NCI-H187 treated with DMSO at 0.1 percent for 48 hours (cell line): ENCODE measurements around the gene RTN4R.
"Not testable (repeated sequence)": the region's sequence is repeated elsewhere in the genome, so short reads cannot be mapped to it uniquely, and the experiment has no call there.

Experiments used
- DNase-seq: peaks from one replicate; lab custom pipeline; 2025; lab: John Stamatoyannopoulos, UW

RTN4R gene

DNA sequence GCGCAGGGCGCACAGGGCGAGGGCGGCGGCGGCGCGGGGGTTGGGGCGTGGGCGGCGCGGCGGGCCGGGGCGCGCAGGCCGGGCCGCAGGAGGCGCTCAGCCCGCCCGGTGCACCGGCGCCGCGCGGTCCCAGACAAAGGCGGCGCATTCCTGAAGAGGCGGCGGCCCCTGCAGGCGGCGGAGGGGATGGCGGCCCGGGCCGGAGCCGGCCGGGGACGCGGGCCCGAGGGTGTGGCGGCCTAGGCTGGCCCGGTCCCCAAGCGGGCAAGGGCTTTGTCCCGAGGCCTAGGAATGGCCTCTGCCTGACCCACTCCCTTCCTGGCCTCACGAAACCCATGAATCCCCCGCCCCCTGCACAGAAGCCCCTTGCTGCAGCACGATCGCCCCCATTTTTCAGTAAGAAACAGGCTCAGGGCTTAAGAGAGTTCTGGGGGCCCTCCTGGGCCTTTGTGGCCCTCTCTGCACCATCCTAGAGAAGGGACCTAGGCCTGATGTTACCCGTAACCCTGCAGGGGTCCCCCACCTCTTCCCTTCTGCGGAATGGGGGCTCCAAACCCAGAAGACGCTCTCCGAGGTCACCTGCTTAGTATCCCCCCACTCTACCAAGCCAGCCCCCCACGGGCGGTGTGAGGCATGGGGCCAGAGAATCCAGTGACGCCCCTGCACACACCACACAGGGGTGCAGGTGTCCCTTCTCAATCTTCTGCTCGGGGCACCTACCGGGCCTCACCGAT lies at the start of gene RTN4R:
TSS of gene RTN4R (minus strand) at position 40 of the 734 bp plus-strand sequence. CDS start 226 bp downstream, outside the sequence.
- no peak for DNase-seq

DNA sequence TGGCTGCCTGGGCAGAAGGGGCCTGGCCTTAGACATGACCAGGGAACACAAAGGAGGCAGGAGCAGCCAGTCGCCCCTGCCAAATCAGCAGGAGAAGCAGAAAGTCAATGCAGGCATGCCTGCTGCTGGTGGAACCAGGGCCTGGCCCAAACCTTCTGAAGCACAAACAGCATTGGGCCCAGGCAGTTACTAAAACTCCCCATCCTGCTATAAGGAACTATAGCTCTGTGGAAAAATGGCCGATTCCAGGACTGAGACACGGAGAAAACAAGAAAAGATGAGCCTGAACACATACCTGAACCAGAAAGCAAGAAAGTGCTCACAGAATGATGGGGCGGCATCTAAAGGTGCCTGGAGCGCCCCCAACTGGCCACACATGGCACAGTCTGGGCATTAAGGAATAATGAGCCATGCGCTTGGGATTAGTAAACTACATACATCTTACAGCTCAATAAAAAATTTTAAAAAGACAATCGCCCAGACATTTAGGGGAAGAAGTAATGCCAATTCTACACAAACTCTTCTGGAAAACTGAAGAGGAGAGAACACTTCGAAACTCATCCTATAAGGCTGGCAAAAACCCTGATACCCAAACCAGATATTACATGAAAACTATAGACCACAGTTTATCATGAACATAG lies 49.4 kb upstream of the RTN4R start:
- not testable (repeated sequence) for DNase-seq

DNA sequence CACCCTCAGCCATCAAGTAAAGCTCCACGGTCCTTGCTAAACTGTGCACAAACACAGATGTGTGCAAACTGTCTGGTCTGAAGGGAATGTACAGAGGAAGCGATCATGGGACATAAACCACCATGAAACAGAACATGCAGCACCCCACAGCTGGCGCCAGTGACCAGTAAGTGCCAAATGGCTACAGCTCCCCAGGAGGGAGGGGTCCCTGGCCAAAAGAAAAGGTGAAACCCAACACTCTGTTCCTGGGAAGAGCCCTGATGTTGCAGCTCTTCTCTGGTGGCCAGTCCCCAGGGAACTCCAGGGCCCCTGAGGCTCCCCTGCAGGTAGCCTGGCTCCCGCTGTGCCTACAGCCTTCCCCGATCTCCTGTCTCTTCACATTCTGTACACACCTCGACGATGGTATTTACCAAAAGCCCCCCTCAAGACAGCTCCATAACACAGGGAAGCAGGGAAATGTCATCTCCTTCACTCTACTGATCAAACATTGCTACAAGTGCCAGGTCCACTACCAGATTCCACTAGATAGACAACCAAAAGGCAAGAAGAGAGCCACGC lies 48.8 kb upstream of the RTN4R start:
- no peak for DNase-seq

DNA sequence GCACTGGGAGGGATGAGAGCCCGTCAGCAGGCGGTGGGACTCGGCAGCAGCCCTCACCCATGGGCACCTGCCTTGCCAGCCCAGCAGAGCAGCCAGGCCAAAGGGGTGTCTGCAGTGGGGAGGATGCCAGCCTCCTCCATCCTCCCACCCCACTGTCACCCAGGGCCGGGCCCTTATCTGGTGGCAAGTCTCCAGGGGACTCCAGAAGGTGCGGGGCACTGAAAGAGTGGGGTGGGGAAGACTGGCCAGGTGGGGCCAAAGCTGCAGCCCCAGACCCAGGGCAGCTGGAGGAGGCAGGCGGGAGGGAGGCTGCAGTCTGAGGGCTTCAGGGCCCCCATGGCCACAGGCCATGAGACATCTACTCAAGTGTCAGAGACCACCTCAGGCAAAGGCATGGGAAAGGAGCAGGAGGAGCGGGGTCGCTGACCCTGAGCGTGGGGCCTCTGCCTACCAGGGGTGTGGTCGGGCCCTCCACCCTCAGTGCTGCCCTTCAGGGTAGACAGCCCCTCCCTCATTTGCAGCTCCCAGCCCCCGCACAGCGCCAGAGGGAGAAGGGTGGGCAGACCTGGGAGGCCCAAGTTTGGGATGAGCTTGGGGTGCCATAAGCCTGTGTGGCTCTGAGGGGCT lies 48.2 kb upstream of the RTN4R start:
- DNase-seq, result no peak

DNA sequence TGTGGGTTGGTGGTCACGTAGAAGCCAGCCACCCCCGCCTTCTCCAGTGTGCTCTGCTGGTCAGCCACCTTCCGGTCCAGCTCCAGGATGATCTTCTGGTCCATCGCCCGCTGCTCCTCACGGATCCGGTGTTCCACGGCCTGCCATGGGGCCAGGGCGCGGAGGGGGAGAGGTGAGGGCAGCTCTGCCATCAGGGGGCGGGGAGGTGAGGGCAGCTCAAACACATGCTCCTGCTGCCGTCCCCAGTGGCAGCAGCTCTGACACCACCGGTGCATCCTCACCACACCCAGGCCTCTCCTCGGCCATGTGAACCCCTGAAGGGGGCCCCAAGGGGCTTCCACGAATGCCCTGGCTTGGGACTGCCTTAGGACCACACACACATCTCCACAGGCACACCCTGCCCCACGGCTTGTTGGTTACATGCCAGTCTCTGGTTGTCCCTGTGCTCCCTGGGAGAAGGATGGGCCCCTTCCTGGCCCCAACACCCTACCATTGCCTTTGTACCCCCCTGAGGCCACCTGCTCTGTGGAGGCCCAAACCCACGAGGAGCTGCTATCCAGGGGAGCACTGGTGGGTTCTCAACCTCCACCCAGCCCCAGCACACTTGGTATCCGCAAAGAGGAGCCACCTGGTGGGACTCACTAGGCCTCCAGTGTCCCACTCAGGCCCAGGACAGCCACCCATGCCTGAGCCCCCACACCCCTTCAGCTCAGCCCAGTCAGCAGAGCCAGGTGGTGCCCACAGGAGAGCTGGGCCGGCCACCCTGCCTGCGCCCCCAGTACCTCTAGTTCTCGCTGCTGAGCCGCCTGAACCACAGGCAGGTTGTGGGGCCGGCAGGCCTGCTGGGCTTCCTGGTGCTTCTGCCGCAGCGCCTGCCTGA lies 47.5 kb upstream of the RTN4R start:
- no peak for DNase-seq

DNA sequence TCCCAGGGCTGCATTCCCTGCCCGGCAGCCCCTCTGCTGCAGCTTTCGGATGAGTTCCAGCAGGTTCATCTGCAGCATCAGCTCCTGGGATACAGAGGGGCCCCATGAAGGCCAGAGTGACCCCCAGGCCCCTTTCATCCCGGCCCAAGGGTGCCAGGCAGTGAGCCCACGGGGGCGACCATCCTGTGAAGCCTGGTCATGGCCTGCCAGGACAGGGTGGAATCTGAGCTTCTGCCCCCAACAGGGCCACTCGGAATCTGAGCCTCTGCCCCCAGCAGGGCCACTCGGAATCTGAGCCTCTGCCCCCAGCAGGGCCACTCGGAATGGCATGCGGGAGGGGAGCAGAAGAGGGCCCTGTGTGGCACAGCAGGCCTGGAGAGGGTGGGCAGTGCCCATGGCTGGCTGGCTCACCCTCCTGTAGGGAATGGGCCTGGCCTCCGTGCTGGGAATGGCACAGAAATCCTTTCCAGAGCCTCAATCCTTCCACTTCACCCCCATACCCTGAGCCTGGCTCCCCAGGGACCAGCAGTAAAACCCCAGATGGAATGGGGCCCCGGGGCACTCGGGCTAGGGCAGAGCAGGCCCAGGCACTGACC lies 46.7 kb upstream of the RTN4R start:
- not testable (repeated sequence) for DNase-seq

DNA sequence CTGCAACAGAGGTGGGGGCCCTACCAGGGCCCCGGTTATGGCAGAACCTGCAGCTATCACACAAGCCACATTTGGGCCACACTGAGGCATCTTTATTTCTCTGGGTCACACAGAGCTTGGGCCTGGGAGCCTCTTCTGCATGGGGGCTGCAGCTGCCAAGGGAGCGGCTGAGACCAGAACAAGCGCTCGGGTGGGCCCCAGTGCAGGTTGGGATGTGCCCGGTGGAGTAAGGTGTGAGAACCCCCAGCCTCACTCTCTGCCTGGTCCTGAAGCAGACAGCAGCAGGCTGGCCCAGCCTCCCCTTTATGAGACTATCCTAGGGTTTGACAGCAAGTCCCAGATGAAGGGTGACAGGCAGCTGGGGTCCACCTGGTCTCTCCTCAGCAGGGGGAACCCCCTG lies 46.1 kb upstream of the RTN4R start:
- DNase-seq, result not testable (repeated sequence)

DNA sequence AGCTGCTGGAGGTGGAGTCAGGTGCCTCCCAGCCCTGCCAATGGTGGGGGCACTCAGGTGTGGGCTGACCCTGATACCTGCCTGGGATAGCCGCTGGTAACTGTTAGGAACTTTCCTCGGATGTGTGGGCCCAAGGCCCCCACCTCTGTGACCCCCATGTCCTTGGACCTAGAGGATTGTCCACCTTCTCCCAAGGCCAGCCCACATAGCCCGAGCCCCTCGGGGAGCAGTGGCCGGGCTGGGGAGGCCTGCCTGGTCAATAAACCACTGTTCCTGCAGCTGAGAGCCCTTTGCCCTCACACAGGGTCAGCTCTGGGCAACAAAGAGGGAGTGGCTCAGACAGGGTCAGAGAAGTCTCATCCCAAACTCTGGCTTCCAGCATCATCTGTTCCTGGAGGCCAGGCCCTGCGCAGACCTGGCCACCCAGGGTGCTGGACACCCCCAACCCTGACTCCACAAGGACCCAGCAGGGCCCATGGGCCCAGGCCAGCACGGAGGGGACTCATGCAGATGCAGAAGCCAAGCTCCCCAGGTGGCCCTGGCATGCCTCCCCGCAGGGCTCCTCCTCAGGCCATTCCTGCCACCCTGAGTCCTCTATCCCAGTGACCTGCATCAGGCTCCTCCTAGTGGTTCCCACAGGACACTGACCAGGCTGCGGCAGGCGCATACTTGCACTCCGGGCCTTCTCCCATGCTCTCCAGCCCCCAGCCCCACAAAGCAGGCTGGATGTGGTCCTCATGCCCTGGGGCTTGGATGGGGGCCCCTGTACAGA lies 45.4 kb upstream of the RTN4R start:
- DNase-seq, result not testable (repeated sequence)

DNA sequence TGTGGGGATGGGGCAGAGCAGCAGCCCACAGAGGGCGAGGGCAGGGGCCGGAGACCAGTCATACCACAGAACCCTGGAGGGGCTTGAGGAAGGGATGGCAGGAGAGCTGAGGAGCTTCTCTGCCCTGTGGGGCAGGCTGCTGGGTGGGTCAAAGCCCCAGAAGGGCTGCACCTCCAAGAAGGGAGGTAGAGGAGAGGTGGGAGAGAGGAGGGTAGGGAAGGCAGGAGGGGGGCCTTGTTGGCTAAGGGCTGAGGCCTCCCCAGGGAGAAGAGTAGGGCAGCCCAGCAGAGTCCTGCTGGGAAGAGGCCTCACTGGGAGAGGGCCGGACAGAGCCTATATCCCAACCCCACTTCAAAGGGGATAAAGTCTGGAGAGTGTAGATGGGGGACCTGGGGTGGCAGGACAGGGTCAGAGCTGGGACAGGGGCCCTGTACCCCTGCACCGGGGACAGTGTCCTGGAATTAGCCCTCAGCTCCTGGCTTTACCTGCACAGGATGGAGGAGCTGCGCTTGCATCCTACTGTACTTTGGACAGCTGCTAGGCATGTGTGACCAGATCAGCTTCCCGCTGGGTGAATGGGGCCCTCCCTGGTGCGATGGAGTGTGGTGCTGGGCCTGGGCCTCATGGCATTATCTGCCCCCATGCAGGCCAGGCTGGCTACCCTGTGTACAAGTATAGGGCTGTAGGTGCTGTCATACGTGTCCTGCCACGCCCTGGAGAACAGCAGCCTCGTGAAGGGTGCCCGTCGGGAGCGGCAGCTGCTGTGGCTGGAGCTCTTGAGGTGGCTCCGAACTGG lies 44.5 kb upstream of the RTN4R start:
- no peak for DNase-seq

DNA sequence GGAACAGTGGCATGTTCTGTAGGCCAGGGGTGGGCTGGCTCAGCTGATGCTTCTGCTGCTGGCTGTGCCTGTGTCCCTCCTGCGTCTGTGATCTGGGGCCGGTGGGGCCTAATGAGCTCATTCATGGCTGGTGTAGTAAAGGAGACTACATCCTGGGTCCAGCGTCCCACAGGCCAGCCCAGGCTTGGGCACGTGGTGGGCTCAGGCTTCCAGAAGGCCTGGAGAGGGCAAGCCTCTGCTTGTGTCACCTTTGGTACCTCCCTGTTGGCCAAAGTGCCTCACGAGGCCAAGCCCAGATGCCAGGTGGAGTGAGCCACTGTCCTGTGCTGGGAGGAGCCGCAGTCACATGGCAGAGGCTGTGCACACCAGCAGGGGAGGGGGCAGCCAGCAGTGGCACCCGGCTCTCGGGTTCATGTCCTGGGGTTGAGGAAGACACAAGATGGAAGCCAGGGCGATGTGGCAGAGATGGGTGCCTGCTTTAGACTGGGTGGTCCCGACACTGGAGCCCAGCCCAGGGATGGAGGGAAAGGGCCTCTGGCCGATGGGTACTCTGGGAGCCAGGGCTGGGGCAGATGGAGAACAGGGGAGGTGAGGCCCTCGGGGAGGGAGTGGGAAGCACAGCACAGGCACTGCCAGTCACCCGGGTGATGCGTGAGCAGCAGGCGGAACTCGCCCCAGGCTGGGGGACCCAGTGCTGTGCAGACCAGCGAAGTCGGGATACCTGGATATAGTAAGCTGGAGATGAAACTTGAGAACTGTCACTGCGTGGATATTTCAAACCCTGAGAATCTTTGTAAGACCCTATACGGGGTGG lies 43.3 kb upstream of the RTN4R start:
- not testable (repeated sequence) for DNase-seq

DNA sequence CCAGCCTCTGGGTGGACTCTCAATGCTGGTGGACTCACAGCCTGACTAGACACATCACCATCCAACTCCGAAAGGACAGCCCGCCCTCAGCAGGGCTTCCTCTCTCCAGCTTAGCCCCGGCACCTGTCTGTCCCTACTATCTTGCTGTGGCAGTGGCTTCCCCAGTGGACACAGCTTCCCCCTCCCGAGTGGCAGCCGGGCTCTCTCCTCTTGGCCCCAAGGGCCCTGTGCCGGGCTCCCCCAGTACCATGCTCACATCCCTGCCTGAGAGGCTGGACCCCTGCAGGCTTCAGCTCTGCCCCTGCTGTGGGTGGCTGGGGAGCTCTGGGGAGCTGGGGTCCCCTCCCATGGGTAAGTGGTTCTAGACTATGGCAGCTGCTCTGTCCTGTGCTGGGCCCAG lies 42.7 kb upstream of the RTN4R start:
- DNase-seq, result not testable (repeated sequence)

DNA sequence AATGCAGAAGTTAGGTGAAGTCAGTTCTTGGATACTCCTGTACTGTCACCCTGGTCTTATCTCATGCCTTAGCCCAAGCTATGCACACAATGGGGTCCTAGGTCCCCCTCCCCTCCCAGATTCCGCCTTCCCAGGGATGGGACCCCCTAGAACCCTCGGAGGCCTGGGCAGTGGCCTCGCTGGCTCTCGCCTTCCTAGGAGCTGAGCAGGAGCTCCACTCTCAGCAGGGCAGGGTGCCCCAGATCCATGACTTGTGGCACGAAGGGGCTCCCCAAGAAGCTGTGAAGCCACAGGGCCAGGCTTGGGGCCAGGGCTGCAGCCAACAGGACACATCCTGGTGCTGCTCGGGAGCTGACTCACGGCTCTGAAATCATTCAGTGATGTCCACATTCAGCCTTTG lies 42.1 kb upstream of the RTN4R start:
- not testable (repeated sequence) for DNase-seq

DNA sequence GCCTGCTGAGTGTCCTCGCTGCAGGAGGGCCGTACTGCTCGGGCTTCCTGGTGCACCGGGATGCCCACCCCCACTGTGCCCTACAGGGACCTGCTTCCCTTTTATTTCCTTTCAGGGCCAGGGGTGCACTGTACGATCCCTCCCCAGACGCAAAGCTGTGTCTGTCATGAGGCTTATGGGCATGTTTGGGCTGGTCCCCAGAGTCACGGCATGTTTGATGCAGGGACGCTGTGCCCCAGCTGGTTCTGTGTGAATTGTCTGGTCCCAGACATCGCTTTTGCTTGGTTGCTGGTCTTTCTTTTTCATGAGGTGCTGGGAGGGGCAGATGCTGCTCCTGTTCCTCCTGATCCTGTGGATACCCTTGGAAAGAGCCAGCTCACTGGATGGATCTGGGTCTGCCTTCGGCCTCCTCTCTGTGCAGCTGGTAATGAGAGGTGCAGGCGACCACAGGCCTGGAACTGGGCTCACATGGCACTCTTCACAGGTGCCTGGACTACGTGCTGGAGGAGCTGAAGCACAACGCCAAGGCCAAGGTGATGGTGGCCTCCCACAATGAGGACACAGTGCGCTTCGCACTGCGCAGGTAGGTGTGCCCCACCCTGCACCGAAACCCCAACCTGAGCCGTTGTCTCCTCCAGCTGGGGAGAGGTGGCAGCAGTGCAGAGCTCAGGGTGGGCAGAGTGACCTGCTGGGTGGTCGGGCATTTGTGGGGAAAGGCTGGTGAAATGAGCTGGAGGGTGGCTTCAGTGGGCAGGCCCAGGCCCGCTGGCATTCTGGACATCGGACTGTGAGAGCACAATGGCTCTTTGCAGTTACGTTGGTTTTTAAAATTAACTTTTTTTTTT lies 40.9 kb upstream of the RTN4R start:
- not testable (repeated sequence) for DNase-seq

DNA sequence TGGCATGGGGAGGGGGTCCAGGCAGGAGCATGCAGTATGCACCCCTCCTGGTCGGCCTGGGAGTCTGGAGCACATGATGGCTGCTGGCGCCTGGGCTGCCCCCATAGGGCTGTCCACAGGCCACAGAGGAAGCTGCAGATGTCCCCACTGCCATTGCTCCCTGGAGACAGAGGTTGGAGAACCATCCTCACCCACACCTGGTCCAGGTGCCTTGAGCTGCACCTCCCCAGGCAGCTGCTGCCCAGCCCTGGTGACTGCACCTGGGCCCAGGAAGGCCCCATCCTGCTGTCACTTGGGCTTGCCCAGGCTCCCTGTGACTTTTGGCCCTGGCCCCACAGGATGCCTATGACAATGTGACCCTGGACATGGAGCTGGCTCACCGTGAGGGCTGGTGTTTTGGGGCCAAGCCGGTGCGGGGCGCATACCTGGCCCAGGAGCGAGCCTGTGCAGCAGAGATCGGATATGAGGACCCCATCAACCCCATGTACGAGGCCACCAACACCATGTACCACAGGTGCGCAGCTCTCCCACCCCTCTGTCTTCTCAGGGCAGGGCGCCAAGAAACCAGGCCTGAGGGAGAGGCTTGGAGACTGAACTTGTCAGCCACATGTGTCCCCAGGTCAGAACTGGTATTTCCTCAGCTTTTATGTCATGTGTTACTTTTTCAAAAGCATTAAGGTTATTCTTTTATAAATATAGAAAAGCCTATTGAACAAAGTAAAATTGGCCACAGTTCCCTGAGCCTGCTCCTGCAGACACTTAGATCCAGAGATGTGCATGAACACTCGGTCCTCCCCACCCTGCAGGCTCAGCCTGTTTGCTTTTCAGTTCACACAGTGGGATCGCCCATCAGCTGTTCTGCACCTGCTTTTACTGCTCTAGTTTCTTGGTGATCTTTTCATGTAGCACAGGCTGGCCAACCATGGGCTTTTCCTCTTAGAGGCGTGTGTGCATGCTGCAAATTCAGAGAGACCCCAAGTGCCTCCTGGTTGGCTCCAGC lies 39.6 kb upstream of the RTN4R start:
- DNase-seq, result not testable (repeated sequence)

DNA sequence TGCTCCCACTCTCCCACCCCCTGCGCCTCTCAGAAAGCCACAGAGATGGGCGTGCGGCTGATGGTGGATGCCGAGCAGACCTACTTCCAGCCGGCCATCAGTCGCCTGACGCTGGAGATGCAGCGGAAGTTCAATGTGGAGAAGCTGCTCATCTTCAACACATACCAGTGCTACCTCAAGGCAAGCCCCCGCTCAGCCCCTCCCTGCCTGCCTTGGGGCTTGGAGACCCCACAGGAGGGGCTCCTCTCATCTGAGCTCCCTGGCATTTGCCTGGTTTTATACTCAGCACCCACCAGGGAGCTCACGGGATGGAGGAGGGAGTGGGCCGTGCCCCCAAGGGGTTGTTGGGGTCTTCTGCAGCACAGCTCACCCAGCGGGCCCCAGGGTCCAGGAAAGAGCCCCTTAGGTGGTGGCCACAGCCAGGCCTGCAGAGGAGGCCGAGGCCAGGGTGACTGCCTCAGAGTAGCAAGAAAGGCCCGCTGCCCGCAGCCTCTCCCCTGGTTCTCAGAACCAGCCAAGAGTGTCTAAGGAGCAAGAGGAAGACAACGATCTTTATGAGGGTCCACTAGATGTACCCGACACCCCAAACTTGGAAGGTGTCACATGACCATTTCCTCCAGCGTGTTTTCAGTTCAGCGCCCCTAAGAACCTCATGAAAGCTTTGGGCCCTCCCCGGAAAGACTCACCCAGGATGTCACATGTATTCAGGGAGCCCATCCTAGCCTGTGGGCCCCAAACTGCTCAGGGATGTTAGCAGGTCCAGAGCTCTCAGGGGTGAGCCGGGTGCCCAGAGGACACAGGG lies 38.7 kb upstream of the RTN4R start:
- not testable (repeated sequence) for DNase-seq
